Activated effector memory CD4-positive, alpha-beta T cell treated with anti-CD3 and anti-CD28 coated beads, Interleukin-2, amount 50 U/mL, for 16 hours (primary cell): ENCODE data around the gene COL4A3.
A peak's percentile ranks its signal among the peaks of the same experiment; 100 is the strongest.
"Not testable (repeated sequence)": the region's sequence is repeated elsewhere in the genome, so short reads cannot be mapped to it uniquely, and the experiment has no call there.

Source experiments
- DNase-seq: peaks from one replicate; pipeline ENCODE4 v3.0.0-alpha.2; 2020

The COL4A3 gene

GRCh38 chr2:227219312-227220105 is 55.1 kb downstream of the COL4A3 start:
- no peak for DNase-seq

GRCh38 chr2:227221120-227221519 is 56.7 kb downstream of the COL4A3 start:
- DNase-seq, result no peak

GRCh38 chr2:227222292-227222691 is 57.9 kb downstream of the COL4A3 start:
- DNase-seq, result no peak

GRCh38 chr2:227225641-227226040 is 61.2 kb downstream of the COL4A3 start:
- DNase-seq, result not testable (repeated sequence)

GRCh38 chr2:227228061-227228667 is 63.7 kb downstream of the COL4A3 start:
- DNase-seq, result no peak

GRCh38 chr2:227230151-227230550 is 65.7 kb downstream of the COL4A3 start:
- no peak for DNase-seq

- no peak for DNase-seq
These were observed 70.0 kb downstream of the COL4A3 start for GRCh38 chr2:227234429-227234828.

GRCh38 chr2:227237786-227238185 is 73.4 kb downstream of the COL4A3 start:
- DNase-seq, result no peak

GRCh38 chr2:227238238-227239237 is 74.1 kb downstream of the COL4A3 start:
- DNase-seq, result peak; percentile 84

GRCh38 chr2:227241005-227241404 is 76.6 kb downstream of the COL4A3 start:
- DNase-seq, result no peak

GRCh38 chr2:227248876-227249275 is 84.5 kb downstream of the COL4A3 start:
- no peak for DNase-seq

GRCh38 chr2:227252831-227253230 is 88.4 kb downstream of the COL4A3 start:
- DNase-seq, result no peak

- no peak for DNase-seq
These were observed 92.2 kb downstream of the COL4A3 start for GRCh38 chr2:227256605-227257004.

- no peak for DNase-seq
These were observed 93.4 kb downstream of the COL4A3 start for GRCh38 chr2:227257820-227258219.

- no peak for DNase-seq
These were observed 95.6 kb downstream of the COL4A3 start for GRCh38 chr2:227260041-227260440.

- DNase-seq, result no peak
These were observed 103.1 kb downstream of the COL4A3 start for GRCh38 chr2:227267410-227268115.

GRCh38 chr2:227280895-227281294 is 116.5 kb downstream of the COL4A3 start:
- DNase-seq, result no peak

- no peak for DNase-seq
These were observed 121.4 kb downstream of the COL4A3 start for GRCh38 chr2:227285741-227286236.

GRCh38 chr2:227287771-227288170 is 123.3 kb downstream of the COL4A3 start:
- no peak for DNase-seq

- DNase-seq, result no peak
These were observed 127.9 kb downstream of the COL4A3 start for GRCh38 chr2:227292314-227292713.

- no peak for DNase-seq
These were observed 129.1 kb downstream of the COL4A3 start for GRCh38 chr2:227293531-227293930.

GRCh38 chr2:227295806-227296205 is 131.4 kb downstream of the COL4A3 start:
- no peak for DNase-seq
